Activated naive CD8-positive, alpha-beta T cell treated with anti-CD3 and anti-CD28 coated beads for 36 hours (primary cell): ENCODE data around the gene NUP85. TPM values are rescaled to one million over a fixed set of nuclear protein-coding genes. Genes with fewer than 3 reads are reported as not detected.
"Not testable (repeated sequence)": the region's sequence is repeated elsewhere in the genome, so short reads cannot be mapped to it uniquely, and the experiment has no call there.

Source experiments
- DNase-seq: peaks from one replicate; pipeline ENCODE4 v3.0.0; 2021
- H3K27ac Mint-ChIP-seq: one replicate; pipeline ENCODE4 v1.8.0; 2022; ENCODE audit warnings: mild to moderate bottlenecking, moderate library complexity, mixed read lengths
- H3K27me3 Mint-ChIP-seq: one replicate; pipeline ENCODE4 v1.8.0; 2022; ENCODE audit warnings: mild to moderate bottlenecking, mixed read lengths
- H3K36me3 Mint-ChIP-seq: one replicate; pipeline ENCODE4 v1.8.0; 2021; ENCODE audit warnings: mild to moderate bottlenecking, mixed read lengths
- H3K4me1 Mint-ChIP-seq: one replicate; pipeline ENCODE4 v1.8.0; 2021; ENCODE audit warnings: mixed read lengths
- H3K4me3 Mint-ChIP-seq: one replicate; pipeline ENCODE4 v1.8.0; 2022; ENCODE audit warnings: mild to moderate bottlenecking, moderate library complexity, mixed read lengths
- H3K9me3 Mint-ChIP-seq: one replicate; pipeline ENCODE4 v1.8.0; 2022; ENCODE audit warnings: mixed read lengths
- total RNA-seq, 2 experiments: library from RNA; stranded (reverse); gene quantifications; one replicate each; pipeline ENCODE4 v1.2.3, GENCODE V29; 2021

Gene NUP85
- total RNA-seq, 2 experiments from 2014 or later, result 134 to 137 TPM

GRCh38 chr17:75242461-75243042 is 37.1 kb downstream of the NUP85 start:
- H3K27me3 Mint-ChIP-seq, result no peaks in the 10 kb centered on the region
- peak overlapping the region; percentile 9 for H3K4me3 Mint-ChIP-seq
- peaks cover 35% of the 10 kb centered on the region for H3K36me3 Mint-ChIP-seq
- peak; percentile 31 for DNase-seq
- peak overlapping the region; percentile 80 for H3K27ac Mint-ChIP-seq
- H3K4me1 Mint-ChIP-seq, result peaks cover 59% of the 10 kb centered on the region
- no peaks in the 10 kb centered on the region for H3K9me3 Mint-ChIP-seq

GRCh38 chr17:75244133-75244866 is 38.8 kb downstream of the NUP85 start:
- H3K27me3 Mint-ChIP-seq, result no peaks in the 10 kb centered on the region
- peak; percentile 18 for DNase-seq
- peaks cover 35% of the 10 kb centered on the region for H3K36me3 Mint-ChIP-seq
- H3K4me3 Mint-ChIP-seq, result no peak overlapping the region
- H3K4me1 Mint-ChIP-seq, result peaks cover 60% of the 10 kb centered on the region
- H3K9me3 Mint-ChIP-seq, result no peaks in the 10 kb centered on the region
- peak overlapping the region; percentile 71 for H3K27ac Mint-ChIP-seq

GRCh38 chr17:75245011-75245410 is 39.5 kb downstream of the NUP85 start:
- Mint-ChIP-seq H3K9me3 (no peaks in the 10 kb centered on the region), H3K27ac (peak overlapping the region; percentile 71), H3K27me3 (no peaks in the 10 kb centered on the region), H3K4me1 (peaks cover 66% of the 10 kb centered on the region), H3K4me3 (no peak overlapping the region), H3K36me3 (peaks cover 38% of the 10 kb centered on the region)
- DNase-seq, result no peak

- H3K4me3 Mint-ChIP-seq, result no peak overlapping the region
- H3K4me1 Mint-ChIP-seq, result peaks cover 70% of the 10 kb centered on the region
Observed at GRCh38 chr17:75246404-75246803, 40.9 kb downstream of the NUP85 start.

GRCh38 chr17:75249564-75249963 is 44.1 kb downstream of the NUP85 start:
- Mint-ChIP-seq H3K27ac (peak overlapping the region; percentile 95), H3K4me1 (peaks cover 70% of the 10 kb centered on the region), H3K4me3 (peak overlapping the region; percentile 75), H3K27me3 (no peaks in the 10 kb centered on the region), H3K9me3 (no peaks in the 10 kb centered on the region), H3K36me3 (peaks cover 25% of the 10 kb centered on the region)
- no peak for DNase-seq

More at GRCh38 chr17:75246404-75246803, 40.9 kb downstream of the NUP85 start:
- H3K27me3 Mint-ChIP-seq, result no peaks in the 10 kb centered on the region
- no peaks in the 10 kb centered on the region for H3K9me3 Mint-ChIP-seq
- H3K27ac Mint-ChIP-seq, result peak overlapping the region; percentile 22
- peaks cover 42% of the 10 kb centered on the region for H3K36me3 Mint-ChIP-seq
- no peak for DNase-seq

GRCh38 chr17:75250009-75250471 is 44.6 kb downstream of the NUP85 start:
- Mint-ChIP-seq H3K36me3 (peaks cover 24% of the 10 kb centered on the region), H3K4me1 (peaks cover 72% of the 10 kb centered on the region), H3K4me3 (peak overlapping the region; percentile 75), H3K27me3 (no peaks in the 10 kb centered on the region), H3K27ac (peak overlapping the region; percentile 95), H3K9me3 (no peaks in the 10 kb centered on the region)
- peak; percentile 90 for DNase-seq

- H3K27me3 Mint-ChIP-seq, result no peaks in the 10 kb centered on the region
- peaks cover 77% of the 10 kb centered on the region for H3K4me1 Mint-ChIP-seq
- H3K4me3 Mint-ChIP-seq, result no peak overlapping the region
- no peaks in the 10 kb centered on the region for H3K9me3 Mint-ChIP-seq
- H3K27ac Mint-ChIP-seq, result peak overlapping the region; percentile 83
- DNase-seq, result no peak
- peaks cover 19% of the 10 kb centered on the region for H3K36me3 Mint-ChIP-seq
Observed at GRCh38 chr17:75252039-75252816, 46.7 kb downstream of the NUP85 start.

GRCh38 chr17:75255954-75256698 is 50.6 kb downstream of the NUP85 start:
- H3K9me3 Mint-ChIP-seq, H3K27me3 Mint-ChIP-seq, H3K4me3 Mint-ChIP-seq, DNase-seq: not testable (repeated sequence)
- Mint-ChIP-seq H3K4me1 (peaks cover 72% of the 10 kb centered on the region), H3K27ac (peak overlapping the region; percentile 49), H3K36me3 (peaks cover 16% of the 10 kb centered on the region)

- not testable (repeated sequence) for H3K9me3 Mint-ChIP-seq, H3K27me3 Mint-ChIP-seq, H3K4me3 Mint-ChIP-seq, DNase-seq
- H3K27ac Mint-ChIP-seq, result peak overlapping the region; percentile 20
- H3K36me3 Mint-ChIP-seq, result peaks cover 12% of the 10 kb centered on the region
- peaks cover 64% of the 10 kb centered on the region for H3K4me1 Mint-ChIP-seq
Observed at GRCh38 chr17:75257228-75257627, 51.7 kb downstream of the NUP85 start.

- Mint-ChIP-seq H3K4me3 (peak overlapping the region; percentile 99), H3K27me3 (no peaks in the 10 kb centered on the region), H3K4me1 (peaks cover 49% of the 10 kb centered on the region), H3K27ac (peak overlapping the region; percentile 100), H3K9me3 (no peaks in the 10 kb centered on the region), H3K36me3 (peaks cover 27% of the 10 kb centered on the region)
- no peak for DNase-seq
Observed at GRCh38 chr17:75260641-75261335, 55.3 kb downstream of the NUP85 start.

- Mint-ChIP-seq H3K27me3 (no peaks in the 10 kb centered on the region), H3K9me3 (no peaks in the 10 kb centered on the region), H3K27ac (peak within 1 kb of the TSS; percentile 100), H3K36me3 (peaks cover 29% of the 10 kb centered on the region), H3K4me1 (peaks cover 43% of the 10 kb centered on the region), H3K4me3 (peak within 1 kb of the TSS; percentile 99)
- peak; percentile 97 for DNase-seq
Observed at GRCh38 chr17:75261336-75262111, 56.0 kb downstream of the NUP85 start, which contains the start of the genes GGA3 and MRPS7. Gene GGA3, minus strand, starts transcription at chr17:75261606. Its CDS starts 19 bp downstream, at chr17:75261587. Gene MRPS7, plus strand, starts transcription at chr17:75261879. Its CDS starts 22 bp downstream, at chr17:75261901.

GRCh38 chr17:75262112-75262606 is 56.7 kb downstream of the NUP85 start:
- H3K27me3 Mint-ChIP-seq, result no peaks in the 10 kb centered on the region
- H3K27ac Mint-ChIP-seq, result peak overlapping the region; percentile 100
- peaks cover 39% of the 10 kb centered on the region for H3K4me1 Mint-ChIP-seq
- H3K9me3 Mint-ChIP-seq, result no peaks in the 10 kb centered on the region
- H3K36me3 Mint-ChIP-seq, result peaks cover 32% of the 10 kb centered on the region
- no peak for DNase-seq
- peak overlapping the region; percentile 99 for H3K4me3 Mint-ChIP-seq

- no peak for DNase-seq
- Mint-ChIP-seq H3K27me3 (no peaks in the 10 kb centered on the region), H3K27ac (peak overlapping the region; percentile 100), H3K9me3 (no peaks in the 10 kb centered on the region), H3K4me1 (peaks cover 34% of the 10 kb centered on the region), H3K36me3 (peaks cover 30% of the 10 kb centered on the region), H3K4me3 (peak overlapping the region; percentile 99)
Observed at GRCh38 chr17:75263055-75263454, 57.6 kb downstream of the NUP85 start.
